Nephron progenitor cell (in vitro differentiated cells): ENCODE data around the gene PRPH2.
"Not testable (repeated sequence)": the region's sequence is repeated elsewhere in the genome, so short reads cannot be mapped to it uniquely, and the experiment has no call there.

Experiments
- DNase-seq: peaks from one replicate; pipeline ENCODE4 v3.0.0; 2021
- H3K27ac Mint-ChIP-seq: 2 replicates; pipeline ENCODE4 v1.8.0; 2021; ENCODE audit warnings: mild to moderate bottlenecking, moderate library complexity, mixed read lengths
- H3K27me3 Mint-ChIP-seq: 2 replicates; pipeline ENCODE4 v1.8.0; 2021; ENCODE audit warnings: mild to moderate bottlenecking, low read depth, mixed read lengths; ENCODE audit not compliant: poor library complexity
- H3K36me3 Mint-ChIP-seq: 2 replicates; pipeline ENCODE4 v1.8.0; 2021; ENCODE audit warnings: low read depth, mixed read lengths
- H3K4me1 Mint-ChIP-seq: 2 replicates; pipeline ENCODE4 v1.8.0; 2021; ENCODE audit warnings: mixed read lengths
- H3K4me3 Mint-ChIP-seq: 2 replicates; pipeline ENCODE4 v1.8.0; 2021; ENCODE audit warnings: mild to moderate bottlenecking, moderate library complexity, mixed read lengths
- H3K9me3 Mint-ChIP-seq: 2 replicates; pipeline ENCODE4 v1.8.0; 2021; ENCODE audit warnings: mild to moderate bottlenecking, moderate library complexity, mixed read lengths
- TF ChIP-seq, protein P1 (sequence below): fragments of 200-600 bp; sonication (generic); IDR thresholded peaks from 2 replicates; pipeline ENCODE4 v1.5.0; 2021; ENCODE audit warnings: antibody characterized with exemption

The PRPH2 gene

GRCh38 chr6:42674780-42675179 lies 47.6 kb downstream of the PRPH2 start:
- Mint-ChIP-seq H3K4me3 (no peak overlapping the region), H3K4me1 (no peaks in the 10 kb centered on the region), H3K27me3 (no peaks in the 10 kb centered on the region), H3K9me3 (no peaks in the 10 kb centered on the region), H3K36me3 (peaks cover 61% of the 10 kb centered on the region), H3K27ac (no peak overlapping the region)
- TF ChIP-seq, protein P1, sequence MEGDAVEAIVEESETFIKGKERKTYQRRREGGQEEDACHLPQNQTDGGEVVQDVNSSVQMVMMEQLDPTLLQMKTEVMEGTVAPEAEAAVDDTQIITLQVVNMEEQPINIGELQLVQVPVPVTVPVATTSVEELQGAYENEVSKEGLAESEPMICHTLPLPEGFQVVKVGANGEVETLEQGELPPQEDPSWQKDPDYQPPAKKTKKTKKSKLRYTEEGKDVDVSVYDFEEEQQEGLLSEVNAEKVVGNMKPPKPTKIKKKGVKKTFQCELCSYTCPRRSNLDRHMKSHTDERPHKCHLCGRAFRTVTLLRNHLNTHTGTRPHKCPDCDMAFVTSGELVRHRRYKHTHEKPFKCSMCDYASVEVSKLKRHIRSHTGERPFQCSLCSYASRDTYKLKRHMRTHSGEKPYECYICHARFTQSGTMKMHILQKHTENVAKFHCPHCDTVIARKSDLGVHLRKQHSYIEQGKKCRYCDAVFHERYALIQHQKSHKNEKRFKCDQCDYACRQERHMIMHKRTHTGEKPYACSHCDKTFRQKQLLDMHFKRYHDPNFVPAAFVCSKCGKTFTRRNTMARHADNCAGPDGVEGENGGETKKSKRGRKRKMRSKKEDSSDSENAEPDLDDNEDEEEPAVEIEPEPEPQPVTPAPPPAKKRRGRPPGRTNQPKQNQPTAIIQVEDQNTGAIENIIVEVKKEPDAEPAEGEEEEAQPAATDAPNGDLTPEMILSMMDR = no peak
- no peak for DNase-seq

- H3K36me3 Mint-ChIP-seq = peaks cover 60% of the 10 kb centered on the region
- not testable (repeated sequence) for H3K27ac Mint-ChIP-seq, H3K9me3 Mint-ChIP-seq, H3K4me3 Mint-ChIP-seq, H3K27me3 Mint-ChIP-seq, DNase-seq, H3K4me1 Mint-ChIP-seq
Measured at GRCh38 chr6:42674368-42674767, 48.0 kb downstream of the PRPH2 start.

GRCh38 chr6:42664718-42665117 lies 57.7 kb downstream of the PRPH2 start:
- H3K36me3 Mint-ChIP-seq = peaks cover 59% of the 10 kb centered on the region
- DNase-seq = no peak
- H3K27ac Mint-ChIP-seq = no peak overlapping the region
- H3K27me3 Mint-ChIP-seq = no peaks in the 10 kb centered on the region
- no peak overlapping the region for H3K4me3 Mint-ChIP-seq
- H3K4me1 Mint-ChIP-seq = peaks cover 5% of the 10 kb centered on the region
- H3K9me3 Mint-ChIP-seq = no peaks in the 10 kb centered on the region
- TF ChIP-seq, protein P1 = no peak

DNA sequence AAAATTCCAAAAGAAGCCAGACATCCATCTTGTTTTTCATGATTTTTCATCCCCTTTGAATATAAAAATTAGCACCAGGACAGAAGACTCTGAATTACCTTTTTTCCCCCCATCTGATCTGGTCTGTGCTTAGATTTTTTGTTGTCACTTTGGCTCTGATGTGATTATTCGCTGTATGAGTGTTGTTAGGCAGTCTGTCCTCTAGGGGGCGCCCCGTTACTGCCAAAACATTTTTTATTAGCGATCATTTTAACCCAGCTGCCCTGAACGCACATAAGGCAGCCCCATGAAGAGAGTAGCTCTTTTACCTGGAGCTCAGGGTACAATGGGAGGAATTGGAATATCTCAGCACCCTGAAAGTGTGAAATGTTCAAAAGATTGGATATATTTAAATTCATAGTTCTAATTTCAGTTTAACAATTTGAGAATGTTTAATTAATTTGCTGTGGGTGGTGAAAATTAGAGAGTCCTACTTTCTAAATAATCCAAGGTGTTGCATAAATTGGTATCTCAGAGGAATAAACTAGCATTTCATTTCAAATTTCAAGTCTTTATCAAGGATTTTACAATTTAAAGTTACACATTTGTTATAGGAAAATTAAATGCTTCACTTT lies 60.8 kb downstream of the PRPH2 start:
- Mint-ChIP-seq H3K27ac (no peak overlapping the region), H3K4me3 (no peak overlapping the region), H3K27me3 (no peaks in the 10 kb centered on the region), H3K36me3 (peaks cover 69% of the 10 kb centered on the region), H3K4me1 (peaks cover 5% of the 10 kb centered on the region), H3K9me3 (no peaks in the 10 kb centered on the region)
- TF ChIP-seq, protein P1 = peak; percentile 92
- DNase-seq = peak; percentile 84

GRCh38 chr6:42659806-42660205 lies 62.6 kb downstream of the PRPH2 start:
- peaks cover 60% of the 10 kb centered on the region for H3K36me3 Mint-ChIP-seq
- peak overlapping the region; percentile 60 for H3K27ac Mint-ChIP-seq
- no peak for DNase-seq
- H3K4me3 Mint-ChIP-seq = no peak overlapping the region
- TF ChIP-seq, protein P1 = no peak
- H3K27me3 Mint-ChIP-seq = no peaks in the 10 kb centered on the region
- H3K9me3 Mint-ChIP-seq = no peaks in the 10 kb centered on the region
- H3K4me1 Mint-ChIP-seq = peaks cover 5% of the 10 kb centered on the region

DNA sequence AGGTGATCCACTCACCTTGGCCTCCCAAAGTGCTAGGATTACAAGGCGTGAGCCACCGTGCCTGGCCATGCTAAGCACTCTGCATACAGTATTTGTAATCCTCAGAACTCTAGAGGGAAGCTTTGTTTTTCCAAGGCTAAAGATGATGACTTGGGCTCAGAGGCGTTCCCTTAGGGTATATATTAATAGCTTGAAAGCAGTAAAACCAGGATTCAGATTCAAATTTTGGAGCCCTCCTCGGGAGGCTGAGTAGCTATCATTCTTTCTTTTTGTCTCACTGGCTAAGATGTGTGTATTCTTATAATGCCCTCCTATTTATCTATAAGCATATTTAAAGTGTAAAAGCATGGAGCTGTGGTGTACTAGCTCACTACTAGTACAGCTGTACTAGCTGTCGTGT lies 68.5 kb downstream of the PRPH2 start:
- peaks cover 51% of the 10 kb centered on the region for H3K36me3 Mint-ChIP-seq
- no peak overlapping the region for H3K27ac Mint-ChIP-seq

More for the DNA sequence above, 68.5 kb downstream of the PRPH2 start:
- Mint-ChIP-seq H3K27me3 (no peaks in the 10 kb centered on the region), H3K4me1 (no peaks in the 10 kb centered on the region), H3K9me3 (no peaks in the 10 kb centered on the region), H3K4me3 (no peak overlapping the region)
- TF ChIP-seq, protein P1 = no peak
- DNase-seq = no peak
